GM19397 (cell line): ENCODE results near the gene ARHGAP29.

ENCODE experiments used
- ATAC-seq: cut with Tn5 transposase; IDR thresholded peaks from one replicate; pipeline ENCODE4 v1.9.1; 2021; ENCODE audit warnings: mild to moderate bottlenecking, moderate library complexity; ENCODE audit not compliant: unreplicated experiment

Gene ARHGAP29

DNA sequence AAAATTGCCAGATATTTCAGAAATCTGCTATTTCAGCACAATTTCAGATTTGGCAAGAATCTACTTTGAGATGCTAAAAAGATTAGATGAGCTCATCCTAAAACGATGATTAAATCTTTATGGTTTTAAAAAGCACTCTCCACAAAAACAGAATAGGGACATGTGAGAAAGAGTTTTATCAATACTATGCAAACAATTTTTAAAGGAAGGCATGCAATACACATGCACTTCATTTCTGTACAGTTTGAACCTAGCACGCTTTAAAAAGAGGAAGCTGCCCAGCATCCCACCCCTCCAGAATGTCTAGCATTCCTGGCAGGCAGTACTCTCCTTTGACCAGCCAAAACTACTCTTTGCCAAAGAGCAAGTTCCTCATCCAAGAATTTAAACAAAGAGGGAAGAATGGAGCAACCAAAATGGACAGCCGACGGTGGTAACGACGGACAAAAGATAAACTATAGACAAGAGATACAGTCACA lies 1.3 kb downstream of the ARHGAP29 start:
- no peak for ATAC-seq

GRCh38 chr1:94235189-94236012 lies 2.0 kb downstream of the ARHGAP29 start:
- ATAC-seq: no peak

DNA sequence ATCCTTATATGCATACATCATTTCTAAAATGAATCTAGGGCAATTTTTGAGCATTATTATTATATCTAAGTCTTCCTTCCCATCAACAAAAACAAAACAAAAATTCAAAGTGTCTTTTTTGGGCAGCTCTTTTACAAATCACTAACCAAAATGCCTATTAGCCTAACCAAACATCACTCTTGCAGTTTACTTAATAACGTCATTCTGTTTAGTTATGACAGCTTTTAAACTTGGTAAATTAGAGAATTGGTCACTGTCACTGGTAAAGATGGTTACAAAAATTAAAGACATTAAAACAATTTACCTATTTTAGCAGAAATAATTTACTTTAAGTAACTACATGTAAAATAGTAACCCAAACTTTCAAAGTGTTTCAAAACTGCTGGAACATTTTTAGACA lies 2.8 kb downstream of the ARHGAP29 start:
- ATAC-seq: no peak

GRCh38 chr1:94231746-94232145 lies 5.6 kb downstream of the ARHGAP29 start:
- ATAC-seq: no peak

- no peak for ATAC-seq
Measured at GRCh38 chr1:94230920-94231319, 6.5 kb downstream of the ARHGAP29 start.

DNA sequence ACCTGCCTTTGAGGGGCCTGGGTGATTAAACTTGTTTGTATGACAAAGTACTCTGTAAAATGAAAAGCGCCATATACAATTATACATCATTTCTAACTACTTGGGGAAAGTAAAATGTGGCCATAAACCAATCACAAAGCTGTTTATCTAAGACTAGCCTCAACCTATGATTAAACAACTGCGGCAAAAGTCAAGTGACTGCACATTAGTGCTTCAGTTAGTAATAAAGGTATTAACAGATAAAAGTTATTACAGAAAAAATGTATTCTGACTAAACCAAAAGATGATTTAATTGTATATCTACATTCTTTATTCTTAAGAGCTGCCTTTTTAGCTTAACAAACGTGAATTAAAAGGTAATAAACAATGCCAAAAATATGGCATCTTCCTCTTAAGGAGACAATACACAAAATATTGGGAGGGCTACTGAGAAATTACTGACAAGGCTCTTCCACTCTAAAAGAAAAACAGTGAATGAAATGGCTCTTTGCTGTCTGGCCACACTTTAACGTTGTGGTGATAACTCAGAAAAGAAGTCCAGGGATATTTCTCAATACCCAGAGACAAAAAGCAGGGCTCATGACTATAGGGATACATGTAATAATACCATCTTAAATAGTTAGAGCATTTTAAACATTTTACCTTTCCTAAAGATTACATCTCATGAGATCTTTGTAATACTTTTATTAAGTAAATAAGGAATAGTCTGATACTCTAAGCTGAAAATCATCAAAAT lies 8.6 kb downstream of the ARHGAP29 start:
- no peak for ATAC-seq

DNA sequence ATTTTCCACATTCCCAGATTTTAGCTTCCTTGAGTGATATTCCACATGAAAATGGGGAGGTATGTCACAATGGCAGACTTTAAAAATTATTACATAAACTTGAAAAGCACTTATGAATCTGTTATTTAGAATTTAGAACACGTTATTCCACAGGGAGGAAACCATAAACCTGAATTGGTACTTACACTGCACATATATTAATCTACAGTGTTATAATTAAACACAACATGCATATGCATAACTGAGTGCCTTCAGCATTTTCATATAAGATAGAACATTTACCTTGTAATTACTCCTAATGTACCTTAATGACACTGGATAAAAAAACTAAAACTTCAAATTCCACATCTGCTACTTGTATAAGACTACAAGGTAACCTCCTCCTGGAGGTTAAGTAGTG lies 9.8 kb downstream of the ARHGAP29 start:
- ATAC-seq: no peak

GRCh38 chr1:94225845-94226244 lies 11.5 kb downstream of the ARHGAP29 start:
- no peak for ATAC-seq

DNA sequence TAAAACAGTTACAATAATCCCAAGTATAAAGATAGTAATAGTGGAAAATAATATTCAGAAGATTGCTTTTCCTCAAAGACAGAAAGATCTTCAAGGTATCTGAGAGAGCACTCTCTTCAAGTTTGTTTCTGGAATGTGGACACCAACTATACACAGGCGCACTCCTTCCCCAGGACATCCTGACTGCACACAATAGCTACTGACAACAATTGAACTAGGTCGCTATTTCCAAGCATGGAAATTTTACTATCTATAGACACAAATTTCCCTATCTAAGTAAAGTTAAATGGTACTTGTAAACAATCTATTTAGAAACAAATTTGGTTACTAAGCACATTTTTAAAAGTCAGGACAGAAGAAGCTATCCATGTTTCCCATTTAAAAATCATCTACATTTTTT lies 19.1 kb downstream of the ARHGAP29 start:
- ATAC-seq: no peak

DNA sequence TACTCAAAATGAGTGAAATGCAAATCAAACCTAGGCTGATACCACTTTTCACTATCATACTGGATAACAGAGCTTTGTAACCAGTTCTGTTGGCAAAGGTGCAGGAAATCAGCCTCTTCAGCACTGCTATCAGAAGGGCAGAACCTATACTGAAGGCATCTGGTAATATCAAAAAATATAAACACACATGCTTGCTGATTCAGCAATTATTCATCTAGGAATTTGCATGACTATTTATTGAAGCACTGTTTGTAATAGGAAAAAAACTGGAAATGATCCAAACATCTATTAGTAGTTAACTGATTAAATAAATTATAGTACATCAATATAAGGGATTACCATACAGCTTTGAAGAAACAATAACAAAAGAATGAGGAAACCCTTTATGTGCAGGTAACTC lies 21.4 kb downstream of the ARHGAP29 start:
- ATAC-seq: no peak

GRCh38 chr1:94209982-94210381 lies 27.4 kb downstream of the ARHGAP29 start:
- no peak for ATAC-seq

- ATAC-seq: no peak
Measured at GRCh38 chr1:94209425-94209824, 28.0 kb downstream of the ARHGAP29 start.

DNA sequence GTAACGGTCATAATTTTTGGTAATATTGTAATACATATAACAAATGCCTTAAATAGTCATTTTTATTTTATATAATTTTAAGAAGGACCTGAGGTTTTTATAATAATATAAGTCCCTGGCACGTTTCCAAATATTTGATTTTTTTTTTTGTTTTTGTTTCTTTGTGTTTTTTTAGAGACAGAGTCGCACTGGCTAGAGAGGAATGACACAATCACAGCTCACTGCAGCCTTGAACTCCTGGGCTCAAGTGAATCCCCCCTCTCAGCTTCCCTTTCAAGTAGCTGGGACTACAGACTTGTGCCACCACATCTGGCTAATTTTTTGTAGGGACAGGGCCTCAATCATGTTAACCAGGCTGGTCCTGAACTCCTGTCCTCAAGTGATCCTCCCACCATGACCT lies 29.7 kb downstream of the ARHGAP29 start:
- ATAC-seq: no peak

DNA sequence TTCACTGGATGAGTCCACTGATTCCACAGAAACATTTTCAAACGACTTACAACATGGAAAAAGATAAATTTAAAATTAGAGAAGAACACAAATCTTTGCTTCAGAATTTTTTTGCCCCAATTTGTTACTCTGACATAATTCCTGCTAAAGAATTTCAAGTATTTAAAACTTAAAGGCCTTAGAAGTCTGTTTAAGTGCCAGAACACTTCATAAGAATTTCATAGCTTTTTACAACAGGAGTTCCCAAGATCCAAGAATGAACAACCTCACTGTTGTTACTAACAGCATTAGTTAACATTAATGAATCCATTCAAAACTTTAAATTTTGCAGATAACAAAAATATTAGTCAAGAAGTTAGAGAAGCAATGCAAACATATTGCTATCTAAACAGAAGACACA lies 31.7 kb downstream of the ARHGAP29 start:
- ATAC-seq: no peak

- no peak for ATAC-seq
Measured at GRCh38 chr1:94202241-94202640, 35.1 kb downstream of the ARHGAP29 start.

DNA sequence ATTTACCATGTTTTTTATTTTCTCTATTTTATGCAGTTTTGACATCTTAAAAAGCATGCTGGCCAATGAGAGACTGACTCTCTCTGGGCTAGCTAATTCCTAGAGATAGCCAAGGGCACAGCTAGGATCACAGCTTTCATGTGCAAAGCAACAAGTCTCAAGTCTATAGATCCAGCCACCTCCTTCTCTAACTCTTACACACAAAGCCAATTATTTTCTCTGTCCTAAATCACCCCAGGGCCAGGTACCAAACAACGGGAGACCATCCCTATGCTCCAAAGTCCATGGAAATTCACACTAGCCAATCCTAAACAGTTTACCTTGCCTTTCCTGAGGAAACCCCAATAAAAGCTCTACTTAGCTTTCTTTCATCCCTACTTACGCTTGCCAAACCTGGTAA lies 38.0 kb downstream of the ARHGAP29 start:
- no peak for ATAC-seq

DNA sequence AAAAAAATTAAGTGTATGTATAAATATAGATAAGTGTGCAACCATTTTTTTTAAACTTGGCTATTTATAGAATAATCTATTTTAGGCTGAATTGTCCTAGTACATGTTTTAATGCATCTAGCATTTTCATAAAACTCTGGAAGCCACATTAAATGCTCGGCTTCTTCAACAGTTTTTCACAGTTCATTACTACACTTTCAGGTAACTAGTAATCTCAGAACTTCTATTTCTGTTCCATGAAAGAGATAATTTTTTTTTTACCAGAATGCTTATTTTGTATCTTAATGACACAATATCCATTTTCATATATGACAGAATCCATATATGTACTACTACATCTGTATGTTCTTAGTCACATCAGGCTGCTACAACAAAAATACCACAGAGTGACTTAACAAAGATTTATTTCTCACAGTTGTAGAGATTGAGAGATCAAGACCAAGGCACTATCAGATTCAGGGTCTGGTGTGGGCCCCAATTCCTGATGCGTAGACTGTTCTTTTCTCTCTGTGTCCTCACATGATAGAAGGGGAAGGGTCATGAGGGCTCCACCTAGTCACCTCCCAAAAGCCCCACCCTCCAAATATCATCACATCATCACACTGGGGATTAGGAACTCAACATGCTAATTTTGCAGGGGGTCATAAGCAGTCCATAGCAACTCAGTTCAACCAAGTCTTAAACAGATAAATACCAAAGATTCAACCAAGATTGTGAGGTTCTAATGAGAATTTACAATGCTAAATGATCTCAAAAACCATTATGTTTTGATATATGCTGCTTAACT lies 43.1 kb downstream of the ARHGAP29 start:
- no peak for ATAC-seq

DNA sequence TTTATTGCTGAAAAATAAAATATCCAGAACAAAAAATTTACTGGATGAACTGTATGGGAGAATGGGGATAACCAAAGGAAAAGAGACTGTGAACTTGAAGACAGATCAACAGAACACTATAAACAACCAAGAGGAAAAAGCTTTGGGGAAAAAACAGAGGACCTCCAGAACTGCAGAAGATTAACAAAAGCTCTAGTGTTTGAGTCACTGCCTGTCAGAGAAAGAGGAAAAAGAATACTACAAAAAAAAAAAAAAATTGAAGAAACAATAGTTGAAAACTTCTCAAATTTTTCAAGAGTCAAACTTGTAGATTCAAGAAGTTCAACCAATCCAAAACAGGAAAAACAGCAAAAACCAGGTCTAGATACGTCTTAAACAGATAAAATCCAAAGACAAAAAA lies 44.3 kb downstream of the ARHGAP29 start:
- ATAC-seq: no peak

DNA sequence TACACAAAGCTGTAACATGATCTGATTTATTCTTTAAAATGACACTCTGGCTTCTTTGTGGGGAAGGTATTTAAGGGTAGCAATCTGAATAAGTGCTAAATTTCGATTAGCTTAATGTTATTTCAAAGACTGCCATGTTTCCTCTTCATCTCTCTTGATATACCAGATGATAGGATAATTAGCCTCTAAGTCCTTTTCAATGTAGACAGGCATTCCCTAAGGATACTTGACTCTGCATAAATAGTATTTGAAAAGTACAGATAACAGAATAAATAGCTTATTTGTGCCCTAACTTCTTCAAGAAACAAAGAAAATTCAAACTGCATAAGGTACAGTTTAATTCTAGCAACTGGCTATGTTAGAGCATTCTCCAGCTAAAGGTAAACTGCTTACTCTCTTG lies 46.2 kb downstream of the ARHGAP29 start:
- no peak for ATAC-seq

- no peak for ATAC-seq
Measured at GRCh38 chr1:94186946-94187345, 50.4 kb downstream of the ARHGAP29 start.

DNA sequence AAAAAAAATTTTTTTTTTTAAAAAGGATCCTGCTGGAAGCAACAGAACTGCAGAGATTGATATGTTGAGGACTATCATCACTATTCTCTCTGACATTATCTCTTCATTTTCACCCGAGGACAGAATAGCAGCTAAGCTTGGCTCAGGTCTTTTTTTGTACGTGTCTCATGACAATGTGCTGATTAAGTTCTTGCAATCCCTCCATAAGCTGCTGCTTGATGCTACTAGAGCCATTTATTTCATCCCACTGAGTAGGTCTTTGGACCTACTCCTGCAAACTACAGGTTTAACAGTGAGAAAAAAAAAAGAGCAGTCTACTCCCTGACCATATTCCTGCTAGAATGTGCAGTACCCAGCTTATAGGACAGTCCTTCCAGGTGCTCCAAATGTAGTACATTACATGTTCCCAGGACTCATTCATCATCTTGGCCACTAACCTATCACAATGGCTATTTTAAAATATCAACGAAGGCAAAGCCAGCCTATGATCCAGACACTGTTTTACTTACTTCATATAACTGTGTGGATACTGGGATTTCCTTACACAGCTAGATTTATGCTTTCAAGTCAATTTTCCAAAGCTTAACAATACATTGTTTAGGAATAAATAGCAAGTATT lies 54.1 kb downstream of the ARHGAP29 start:
- ATAC-seq: no peak
